Gastroesophageal sphincter (tissue), 3 donors: Measurements from ENCODE around the gene RAD51B.

ENCODE experiments used
- EP300 ChIP-seq: sonication (generic); formaldehyde crosslinking; IDR thresholded peaks from one replicate; pipeline ENCODE4 v1.6.1; 2017; ENCODE audit warnings: antibody characterized with exemption, mild to moderate bottlenecking
- POLR2A ChIP-seq, 2 donors: fragments of 450-650 bp; IDR thresholded peaks; one replicate each; pipeline ENCODE4 v1.6.1; 2017; ENCODE audit warnings: antibody characterized with exemption in 2 of 2, mild to moderate bottlenecking in 2 of 2, moderate library complexity in 1 of 2
- POLR2AphosphoS5 ChIP-seq: sonication (generic); formaldehyde crosslinking; IDR thresholded peaks from one replicate; pipeline ENCODE4 v1.6.1; 2017; ENCODE audit warnings: antibody characterized with exemption
- TF ChIP-seq, protein P1 (sequence below), 4 experiments: fragments of 200-600 bp in 2 of 4; fragments of 450-650 bp in 2 of 4; sonication (generic) in 1 of 4; IDR thresholded peaks; one replicate each; pipeline ENCODE4 v1.5.1; 2017 to 2019; ENCODE audit warnings: antibody characterized with exemption in 4 of 4, mild to moderate bottlenecking in 2 of 4, moderate library complexity in 2 of 4

DNA sequence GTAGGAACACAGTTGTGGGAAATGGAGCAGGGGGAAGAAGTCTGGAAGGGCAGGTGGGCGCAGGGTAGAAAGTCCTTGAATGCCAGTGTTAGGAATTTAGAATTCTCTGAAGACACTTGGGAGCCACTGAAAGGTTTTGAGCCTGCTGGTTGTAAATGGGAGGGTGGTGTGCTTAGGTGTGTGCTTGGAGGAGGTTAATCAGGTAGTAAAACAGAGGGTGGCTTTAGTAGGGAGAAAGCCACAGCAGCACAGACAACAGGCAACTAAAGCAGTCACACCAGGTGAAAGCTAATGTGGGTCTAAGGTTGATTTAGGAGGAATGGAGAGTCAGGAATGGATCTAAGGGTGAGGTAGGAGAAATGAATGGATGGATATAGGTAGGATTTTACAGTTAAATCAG lies 588.2 kb downstream of the RAD51B start:
- TF ChIP-seq, protein P1, sequence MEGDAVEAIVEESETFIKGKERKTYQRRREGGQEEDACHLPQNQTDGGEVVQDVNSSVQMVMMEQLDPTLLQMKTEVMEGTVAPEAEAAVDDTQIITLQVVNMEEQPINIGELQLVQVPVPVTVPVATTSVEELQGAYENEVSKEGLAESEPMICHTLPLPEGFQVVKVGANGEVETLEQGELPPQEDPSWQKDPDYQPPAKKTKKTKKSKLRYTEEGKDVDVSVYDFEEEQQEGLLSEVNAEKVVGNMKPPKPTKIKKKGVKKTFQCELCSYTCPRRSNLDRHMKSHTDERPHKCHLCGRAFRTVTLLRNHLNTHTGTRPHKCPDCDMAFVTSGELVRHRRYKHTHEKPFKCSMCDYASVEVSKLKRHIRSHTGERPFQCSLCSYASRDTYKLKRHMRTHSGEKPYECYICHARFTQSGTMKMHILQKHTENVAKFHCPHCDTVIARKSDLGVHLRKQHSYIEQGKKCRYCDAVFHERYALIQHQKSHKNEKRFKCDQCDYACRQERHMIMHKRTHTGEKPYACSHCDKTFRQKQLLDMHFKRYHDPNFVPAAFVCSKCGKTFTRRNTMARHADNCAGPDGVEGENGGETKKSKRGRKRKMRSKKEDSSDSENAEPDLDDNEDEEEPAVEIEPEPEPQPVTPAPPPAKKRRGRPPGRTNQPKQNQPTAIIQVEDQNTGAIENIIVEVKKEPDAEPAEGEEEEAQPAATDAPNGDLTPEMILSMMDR (IDR thresholded peaks at IDR 0.05): no peak
- TF ChIP-seq POLR2AphosphoS5 (no peak), EP300 (no peak), POLR2A (IDR thresholded peaks at IDR 0.05) (no peak)
